Measurements from ENCODE around the gene KLK8.
"Not testable (repeated sequence)": the region's sequence is repeated elsewhere in the genome, so short reads cannot be mapped to it uniquely, and the experiment has no call there.

The KLK8 gene

GRCh38 chr19:51018745-51019543 lies 17.5 kb upstream of the KLK8 start:
- DNase-seq (ENCODE audit: low read depth, low spot score): no peak

DNA sequence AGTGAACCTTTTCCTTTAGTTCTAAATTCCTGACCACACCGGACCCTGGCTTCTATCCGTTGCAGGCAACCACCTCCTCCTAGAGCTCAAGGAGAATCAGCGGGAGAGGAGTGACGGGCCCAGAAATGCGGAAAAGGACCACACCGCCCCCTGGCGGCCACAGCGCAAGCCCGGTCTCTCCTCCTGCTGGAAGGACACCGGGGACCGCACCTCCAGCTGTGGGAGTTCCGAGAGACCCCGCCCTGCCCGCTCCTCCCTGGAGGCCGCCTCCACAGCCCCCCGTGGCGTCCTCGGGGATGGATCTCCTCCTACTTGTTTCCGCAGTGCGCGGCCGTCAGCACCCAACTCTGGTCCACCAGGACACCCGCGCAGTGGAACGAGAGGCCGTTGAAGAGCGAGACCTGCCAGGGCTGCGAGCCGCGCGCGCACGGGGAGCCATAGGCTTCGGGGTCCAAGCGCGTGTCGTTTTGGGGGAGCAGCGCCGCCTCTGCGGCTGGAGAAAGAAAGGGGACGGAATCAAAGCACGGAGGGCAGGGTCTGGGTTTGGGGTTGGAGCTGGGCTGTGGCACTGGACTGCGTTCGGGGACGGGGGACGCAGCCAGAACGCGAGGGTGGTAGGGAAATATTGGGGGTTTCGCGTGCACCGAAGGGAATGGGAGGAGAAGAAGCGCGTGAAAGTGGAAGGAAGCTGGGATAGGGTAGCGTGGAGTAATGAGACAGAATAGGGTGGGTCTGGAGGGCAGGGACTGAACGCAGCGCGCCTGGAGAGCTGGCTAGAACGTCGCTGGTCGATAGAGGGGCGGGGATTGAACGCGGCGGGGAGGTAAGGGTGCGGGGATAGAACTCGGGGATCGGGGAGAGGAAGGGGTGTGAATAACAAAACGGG lies 15.6 kb upstream of the KLK8 start:
- DNase-seq (ENCODE audit: low read depth, low spot score): no peak

GRCh38 chr19:51015691-51016267 lies 14.4 kb upstream of the KLK8 start:
- no peak for DNase-seq (ENCODE audit: low read depth, low spot score)

- no peak for DNase-seq (ENCODE audit: low read depth, low spot score)
Observed at GRCh38 chr19:51014242-51014641, 12.8 kb upstream of the KLK8 start.

DNA sequence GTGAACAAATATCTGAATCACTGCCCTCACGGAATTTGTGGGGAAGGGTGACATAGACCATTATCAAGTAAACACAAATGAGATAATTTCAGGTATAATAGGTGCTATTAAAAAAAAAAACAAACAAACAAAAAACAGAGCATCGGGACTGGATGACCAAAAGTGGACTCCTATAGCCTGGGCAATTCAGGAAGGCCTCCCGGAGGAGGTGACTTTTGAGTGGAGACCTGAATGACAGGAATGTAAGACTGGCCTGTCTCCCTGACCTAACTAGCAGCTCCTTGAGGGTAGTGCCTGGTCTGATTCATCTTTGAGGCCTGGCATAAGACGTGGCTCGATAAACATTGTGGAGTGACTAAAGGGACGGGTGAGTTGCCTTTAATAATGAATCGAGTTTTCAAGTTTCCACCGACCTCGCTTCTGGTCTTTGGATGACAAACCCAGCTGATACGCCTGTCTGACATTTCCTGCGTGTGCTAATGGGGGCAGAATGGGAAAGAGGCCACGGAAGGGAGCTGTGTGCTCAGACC lies 11.3 kb upstream of the KLK8 start:
- no peak for DNase-seq (ENCODE audit: low read depth, low spot score)

DNA sequence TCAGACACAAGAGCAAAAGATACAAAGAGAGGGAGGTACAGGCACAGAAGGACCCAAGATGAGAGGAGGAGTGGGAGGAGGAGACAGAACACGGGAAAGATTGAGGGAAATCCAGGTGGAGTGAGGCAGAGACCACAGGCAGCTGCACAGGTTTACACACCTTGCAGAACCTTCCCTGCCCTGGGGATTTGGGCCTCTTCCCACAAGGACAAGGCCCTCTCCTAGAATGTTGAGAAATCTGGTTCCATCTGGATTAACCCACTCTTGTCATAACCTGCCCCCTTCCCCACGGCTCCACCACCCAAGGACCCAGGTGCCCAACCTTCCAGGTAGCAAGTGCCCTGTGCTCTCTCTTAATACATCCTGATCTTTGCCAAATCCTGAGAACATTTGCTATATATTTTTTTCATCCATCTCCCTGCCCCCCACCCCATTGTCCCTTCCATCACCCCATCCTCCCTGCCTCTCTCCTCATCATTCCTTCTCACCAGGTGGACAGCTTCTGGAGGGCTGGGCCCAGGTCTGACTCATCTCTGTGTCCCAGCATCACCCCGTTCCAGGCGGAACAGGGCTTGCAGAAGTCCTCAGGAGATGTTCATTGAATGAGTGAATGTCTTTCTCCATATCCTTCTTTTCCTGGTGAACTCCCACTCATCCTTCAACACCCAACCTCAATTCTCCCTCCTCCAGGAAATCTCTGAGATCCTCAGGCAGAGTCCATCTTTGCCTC lies 8.8 kb upstream of the KLK8 start:
- no peak for DNase-seq (ENCODE audit: low read depth, low spot score)

GRCh38 chr19:51009061-51009891 lies 7.9 kb upstream of the KLK8 start:
- no peak for DNase-seq (ENCODE audit: low read depth, low spot score)

- DNase-seq (ENCODE audit: low read depth, low spot score): no peak
Observed at GRCh38 chr19:51007488-51007887, 6.1 kb upstream of the KLK8 start.

DNA sequence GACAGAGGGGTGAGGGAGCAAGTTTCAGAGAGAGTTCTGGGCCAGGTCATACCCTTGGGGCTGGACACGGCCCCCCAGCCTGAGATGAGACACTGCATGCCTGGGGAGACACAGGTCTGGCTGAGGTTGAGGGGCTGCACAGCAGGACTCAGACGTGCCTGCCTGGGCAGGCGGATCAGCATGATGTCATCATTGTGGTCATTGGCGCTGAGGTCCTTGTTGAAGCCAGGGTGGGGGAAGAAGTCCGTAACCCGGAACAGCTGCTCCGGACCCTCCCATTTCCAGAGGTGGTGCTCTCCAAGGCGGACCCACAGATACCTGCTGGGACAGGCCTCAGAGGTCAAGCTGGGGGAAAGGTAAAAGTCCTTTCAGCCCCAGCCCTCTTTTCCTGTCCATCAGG lies 5.0 kb upstream of the KLK8 start:
- DNase-seq (ENCODE audit: low read depth, low spot score): no peak

GRCh38 chr19:51005248-51005647 lies 3.8 kb upstream of the KLK8 start:
- DNase-seq (ENCODE audit: low read depth, low spot score): no peak

DNA sequence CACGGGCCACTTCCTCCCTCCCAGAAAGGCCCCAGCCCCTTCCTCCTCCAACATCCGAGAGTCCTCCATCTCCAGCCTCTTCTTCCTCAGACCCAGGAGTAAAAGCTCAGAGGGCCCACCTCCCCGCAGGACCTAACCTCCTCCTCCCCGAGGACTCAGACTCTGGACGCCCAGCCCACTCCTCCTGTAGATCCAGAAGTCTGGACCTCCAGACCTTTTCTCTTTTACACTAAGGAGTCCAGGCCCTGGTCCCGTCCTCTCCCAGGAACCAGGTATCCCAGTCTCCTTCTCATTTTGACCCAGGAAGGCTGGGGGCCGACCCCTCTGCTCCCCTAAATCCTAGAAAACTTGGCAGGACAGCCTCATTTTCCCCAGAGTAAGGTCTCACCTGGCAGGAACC lies 1.9 kb upstream of the KLK8 start:
- no peak for DNase-seq (ENCODE audit: low read depth, low spot score)

GRCh38 chr19:51002542-51003311 lies 1.3 kb upstream of the KLK8 start:
- no peak for DNase-seq (ENCODE audit: low read depth, low spot score)

DNA sequence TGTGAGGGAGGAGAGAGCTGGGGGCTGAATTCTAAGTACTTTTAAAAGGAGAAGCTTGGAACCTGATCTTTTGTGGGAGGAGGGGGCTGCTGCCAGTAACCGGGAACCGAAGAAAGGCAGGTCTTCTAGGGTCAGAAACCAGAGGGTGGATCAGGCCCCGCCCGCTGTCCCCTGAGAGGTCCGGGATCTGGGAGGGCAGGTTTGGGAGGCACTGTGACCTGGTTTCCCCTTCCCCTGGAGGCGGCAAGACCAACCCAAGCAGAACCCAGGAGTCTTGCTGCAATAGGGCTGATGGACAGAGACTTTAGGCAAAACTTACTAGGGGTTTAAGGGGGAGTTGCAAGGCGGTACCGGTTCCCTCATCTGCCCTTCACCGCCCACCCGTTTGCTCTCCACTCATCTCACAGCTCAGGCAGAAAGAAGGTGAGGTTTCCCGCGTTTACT lies 707 bp upstream of the KLK8 start:
- DNase-seq (ENCODE audit: low read depth, low spot score): no peak

DNA sequence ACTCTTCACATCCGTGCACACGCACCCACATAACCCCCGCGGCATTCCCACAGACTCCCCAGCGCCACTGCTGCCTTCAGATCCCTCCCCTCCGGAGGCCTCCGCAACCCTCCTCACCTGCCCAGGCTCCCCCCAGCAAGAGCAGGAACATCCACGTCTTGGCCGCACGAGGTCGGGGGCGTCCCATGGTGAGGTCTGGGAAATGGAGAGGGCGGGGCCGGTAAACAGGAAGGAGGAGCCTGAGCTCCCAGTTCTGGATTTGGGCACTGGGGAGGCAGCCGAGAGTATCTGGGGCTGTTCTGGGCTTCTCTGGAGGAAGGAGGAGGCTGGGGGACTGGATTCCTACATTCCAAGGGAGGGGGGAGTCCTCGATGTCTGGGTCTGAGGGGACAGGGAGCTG lies 423 bp downstream of the KLK8 start:
- no peak for DNase-seq (ENCODE audit: low read depth, low spot score)

DNA sequence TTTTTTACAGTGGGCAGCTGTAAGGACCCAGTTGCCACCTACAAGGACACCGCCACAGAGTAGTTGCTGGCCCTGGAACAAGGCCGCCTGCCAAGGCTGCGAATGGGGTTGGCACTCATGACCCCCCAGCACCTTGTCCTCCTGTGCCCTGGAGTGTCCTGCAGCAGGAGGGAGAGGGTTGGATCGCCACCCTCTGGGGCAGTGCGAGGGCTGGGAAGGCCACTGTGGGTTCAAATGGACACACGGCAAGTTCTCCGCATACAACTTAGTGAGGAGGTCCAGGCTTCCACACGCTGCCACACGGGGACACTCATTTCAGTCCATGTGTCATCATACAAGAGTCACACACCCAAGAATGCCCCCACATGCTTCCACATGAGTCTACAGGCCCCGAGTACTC lies 978 bp downstream of the KLK8 start:
- DNase-seq (ENCODE audit: low read depth, low spot score): no peak

DNA sequence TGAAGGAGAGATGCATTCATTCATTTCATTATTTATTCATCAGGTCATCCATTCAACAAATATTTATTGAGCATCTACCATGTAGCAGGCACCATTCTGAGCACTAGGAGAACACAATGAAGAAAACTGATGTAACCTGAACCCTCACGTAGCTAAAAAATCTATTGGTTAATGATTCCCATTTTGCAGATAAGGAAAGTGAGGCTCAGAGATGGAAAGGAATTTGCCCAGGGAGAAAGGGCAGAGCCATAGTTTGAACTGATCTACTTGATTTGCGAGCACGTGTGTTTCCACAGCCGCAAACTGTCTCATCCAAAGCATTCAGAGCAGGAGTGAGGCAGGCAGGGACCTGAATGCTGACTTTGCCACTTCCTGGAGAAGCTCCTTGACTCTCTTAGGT lies 2.7 kb downstream of the KLK8 start:
- no peak for DNase-seq (ENCODE audit: low read depth, low spot score)

GRCh38 chr19:50998061-50998460 lies 3.3 kb downstream of the KLK8 start:
- no peak for DNase-seq (ENCODE audit: low read depth, low spot score)

GRCh38 chr19:50994129-50994528 lies 7.3 kb downstream of the KLK8 start:
- DNase-seq (ENCODE audit: low read depth, low spot score): no peak

- no peak for DNase-seq (ENCODE audit: low read depth, low spot score)
Observed at GRCh38 chr19:50992666-50993035, 8.8 kb downstream of the KLK8 start.

GRCh38 chr19:50984416-50984815 lies 17.0 kb downstream of the KLK8 start:
- not testable (repeated sequence) for DNase-seq (ENCODE audit: low read depth, low spot score)
